Neural cell (in vitro differentiated cells): ENCODE measurements around the gene DCAF7.

Experiments
- EP300 ChIP-seq: fragments of 450-650 bp; conservative IDR thresholded peaks from 2 replicates; pipeline ENCODE4 v1.6.1; 2014; ENCODE audit warnings: antibody characterized with exemption, mild to moderate bottlenecking, moderate library complexity; ENCODE audit not compliant: poor library complexity, severe bottlenecking
- EZH2 ChIP-seq: fragments of 200-600, 300-800 bp; shearing (Covaris generic), sonication (generic); IDR thresholded peaks from 2 replicates; pipeline ENCODE4 v1.6.1; 2014; ENCODE audit warnings: antibody characterized with exemption, low read length, borderline replicate concordance, mild to moderate bottlenecking; ENCODE audit not compliant: insufficient read depth, poor library complexity, severe bottlenecking
- MXI1 ChIP-seq: fragments of 450-650 bp; conservative IDR thresholded peaks from 2 replicates; pipeline ENCODE4 v1.6.1; 2014; ENCODE audit warnings: antibody characterized with exemption, mild to moderate bottlenecking; ENCODE audit not compliant: poor library complexity, severe bottlenecking
- POLR2AphosphoS5 ChIP-seq: IDR thresholded peaks from 2 replicates; pipeline ENCODE4 v1.6.1; 2012
- RAD21 ChIP-seq: fragments of 450-650 bp; conservative IDR thresholded peaks from 2 replicates; pipeline ENCODE4 v1.6.1; 2014; ENCODE audit warnings: antibody characterized with exemption, mild to moderate bottlenecking, moderate library complexity
- SMC3 ChIP-seq: fragments of 450-650 bp; conservative IDR thresholded peaks from 2 replicates; pipeline ENCODE4 v1.6.1; 2014; ENCODE audit warnings: antibody characterized with exemption, mild to moderate bottlenecking, moderate library complexity; ENCODE audit not compliant: poor library complexity
- TAF1 ChIP-seq: IDR thresholded peaks from 2 replicates; pipeline ENCODE4 v1.6.1; 2012; ENCODE audit warnings: low read depth
- TF ChIP-seq, protein P1 (sequence below): fragments of 450-650 bp; IDR thresholded peaks from 2 replicates; pipeline ENCODE4 v1.5.1; 2014; ENCODE audit warnings: antibody characterized with exemption, mild to moderate bottlenecking, moderate library complexity; ENCODE audit not compliant: poor library complexity, severe bottlenecking
- TF ChIP-seq, protein P2 (sequence below): IDR thresholded peaks from 2 replicates; pipeline ENCODE4 v1.6.1; 2012; ENCODE audit warnings: borderline replicate concordance

DNA sequence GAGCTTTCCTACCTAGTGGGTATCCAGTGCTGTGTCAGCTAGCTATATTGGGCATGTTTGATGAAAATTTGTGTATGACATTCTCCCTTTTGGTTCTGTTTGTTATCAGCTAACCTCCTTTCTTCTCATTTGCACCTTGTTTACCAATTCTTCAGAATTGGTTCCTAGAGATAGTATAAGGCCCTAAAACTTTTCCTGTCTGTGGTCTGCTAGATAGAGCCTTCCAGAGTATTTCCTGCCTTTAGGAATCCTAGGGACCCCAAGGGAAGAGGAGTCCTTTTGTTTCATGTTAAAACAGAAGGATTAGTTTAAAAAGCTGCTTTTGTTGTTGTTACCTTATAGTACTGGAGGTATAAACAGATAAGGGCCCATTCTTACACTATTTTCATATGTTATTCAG lies 83.5 kb downstream of the DCAF7 start:
- TF ChIP-seq EZH2 (no peak), RAD21 (no peak), EP300 (no peak), SMC3 (no peak), POLR2AphosphoS5 (no peak), TAF1 (no peak), MXI1 (no peak)
- TF ChIP-seq, protein P1, sequence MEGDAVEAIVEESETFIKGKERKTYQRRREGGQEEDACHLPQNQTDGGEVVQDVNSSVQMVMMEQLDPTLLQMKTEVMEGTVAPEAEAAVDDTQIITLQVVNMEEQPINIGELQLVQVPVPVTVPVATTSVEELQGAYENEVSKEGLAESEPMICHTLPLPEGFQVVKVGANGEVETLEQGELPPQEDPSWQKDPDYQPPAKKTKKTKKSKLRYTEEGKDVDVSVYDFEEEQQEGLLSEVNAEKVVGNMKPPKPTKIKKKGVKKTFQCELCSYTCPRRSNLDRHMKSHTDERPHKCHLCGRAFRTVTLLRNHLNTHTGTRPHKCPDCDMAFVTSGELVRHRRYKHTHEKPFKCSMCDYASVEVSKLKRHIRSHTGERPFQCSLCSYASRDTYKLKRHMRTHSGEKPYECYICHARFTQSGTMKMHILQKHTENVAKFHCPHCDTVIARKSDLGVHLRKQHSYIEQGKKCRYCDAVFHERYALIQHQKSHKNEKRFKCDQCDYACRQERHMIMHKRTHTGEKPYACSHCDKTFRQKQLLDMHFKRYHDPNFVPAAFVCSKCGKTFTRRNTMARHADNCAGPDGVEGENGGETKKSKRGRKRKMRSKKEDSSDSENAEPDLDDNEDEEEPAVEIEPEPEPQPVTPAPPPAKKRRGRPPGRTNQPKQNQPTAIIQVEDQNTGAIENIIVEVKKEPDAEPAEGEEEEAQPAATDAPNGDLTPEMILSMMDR: no peak
- TF ChIP-seq, protein P2, sequence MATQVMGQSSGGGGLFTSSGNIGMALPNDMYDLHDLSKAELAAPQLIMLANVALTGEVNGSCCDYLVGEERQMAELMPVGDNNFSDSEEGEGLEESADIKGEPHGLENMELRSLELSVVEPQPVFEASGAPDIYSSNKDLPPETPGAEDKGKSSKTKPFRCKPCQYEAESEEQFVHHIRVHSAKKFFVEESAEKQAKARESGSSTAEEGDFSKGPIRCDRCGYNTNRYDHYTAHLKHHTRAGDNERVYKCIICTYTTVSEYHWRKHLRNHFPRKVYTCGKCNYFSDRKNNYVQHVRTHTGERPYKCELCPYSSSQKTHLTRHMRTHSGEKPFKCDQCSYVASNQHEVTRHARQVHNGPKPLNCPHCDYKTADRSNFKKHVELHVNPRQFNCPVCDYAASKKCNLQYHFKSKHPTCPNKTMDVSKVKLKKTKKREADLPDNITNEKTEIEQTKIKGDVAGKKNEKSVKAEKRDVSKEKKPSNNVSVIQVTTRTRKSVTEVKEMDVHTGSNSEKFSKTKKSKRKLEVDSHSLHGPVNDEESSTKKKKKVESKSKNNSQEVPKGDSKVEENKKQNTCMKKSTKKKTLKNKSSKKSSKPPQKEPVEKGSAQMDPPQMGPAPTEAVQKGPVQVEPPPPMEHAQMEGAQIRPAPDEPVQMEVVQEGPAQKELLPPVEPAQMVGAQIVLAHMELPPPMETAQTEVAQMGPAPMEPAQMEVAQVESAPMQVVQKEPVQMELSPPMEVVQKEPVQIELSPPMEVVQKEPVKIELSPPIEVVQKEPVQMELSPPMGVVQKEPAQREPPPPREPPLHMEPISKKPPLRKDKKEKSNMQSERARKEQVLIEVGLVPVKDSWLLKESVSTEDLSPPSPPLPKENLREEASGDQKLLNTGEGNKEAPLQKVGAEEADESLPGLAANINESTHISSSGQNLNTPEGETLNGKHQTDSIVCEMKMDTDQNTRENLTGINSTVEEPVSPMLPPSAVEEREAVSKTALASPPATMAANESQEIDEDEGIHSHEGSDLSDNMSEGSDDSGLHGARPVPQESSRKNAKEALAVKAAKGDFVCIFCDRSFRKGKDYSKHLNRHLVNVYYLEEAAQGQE: no peak
